Trophoblast cell (in vitro differentiated cells and primary cell): ENCODE results near the gene KDM1B.
"Not testable (repeated sequence)": the region's sequence is repeated elsewhere in the genome, so short reads cannot be mapped to it uniquely, and the experiment has no call there.

Source experiments
- DNase-seq, 2 donors: peaks; one replicate each; pipeline ENCODE4 v3.0.0-alpha.2; 2016
- H2AFZ ChIP-seq: 2 replicates; pipeline ENCODE4 v1.6.1; 2013; ENCODE audit warnings: low read length, moderate library complexity, mild to moderate bottlenecking; ENCODE audit not compliant: insufficient read depth, poor library complexity
- H2AK5ac ChIP-seq: 2 replicates; pipeline ENCODE4 v1.6.1; 2013; ENCODE audit warnings: mild to moderate bottlenecking, low read length
- H2BK120ac ChIP-seq: 2 replicates; pipeline ENCODE4 v1.6.1; 2013; ENCODE audit warnings: low read length, mild to moderate bottlenecking, moderate library complexity; ENCODE audit not compliant: insufficient read depth, poor library complexity
- H2BK12ac ChIP-seq: 2 replicates; pipeline ENCODE4 v1.6.1; 2013; ENCODE audit warnings: mild to moderate bottlenecking, low read length, moderate library complexity
- H2BK5ac ChIP-seq: 2 replicates; pipeline ENCODE4 v1.6.1; 2013; ENCODE audit warnings: low read length, low read depth, moderate library complexity, mild to moderate bottlenecking; ENCODE audit not compliant: poor library complexity
- H3K14ac ChIP-seq: 2 replicates; pipeline ENCODE4 v1.6.1; 2013; ENCODE audit warnings: mild to moderate bottlenecking, low read length
- H3K18ac ChIP-seq: 2 replicates; pipeline ENCODE4 v1.6.1; 2013; ENCODE audit warnings: mild to moderate bottlenecking, low read length
- H3K23ac ChIP-seq: 2 replicates; pipeline ENCODE4 v1.6.1; 2013; ENCODE audit warnings: low read length
- H3K27ac ChIP-seq: 2 replicates; pipeline ENCODE4 v1.5.1; 2013; ENCODE audit warnings: low read depth, mild to moderate bottlenecking, inconsistent platforms, low read length, moderate library complexity
- H3K27me3 ChIP-seq: 2 replicates; pipeline ENCODE4 v1.6.1; 2013; ENCODE audit warnings: inconsistent platforms, mild to moderate bottlenecking, low read length, moderate library complexity; ENCODE audit not compliant: insufficient read depth
- H3K36me3 ChIP-seq, 2 experiments: 1 replicate in 1 of 2; 2 replicates in 1 of 2; pipeline ENCODE4 v1.6.1; 2013; ENCODE audit warnings: low read length in 2 of 2, mild to moderate bottlenecking in 2 of 2, moderate library complexity in 1 of 2; ENCODE audit not compliant: insufficient read depth in 2 of 2, control insufficient read depth in 1 of 2
- H3K4ac ChIP-seq: 2 replicates; pipeline ENCODE4 v1.6.1; 2013; ENCODE audit warnings: low read depth, mild to moderate bottlenecking, low read length, moderate library complexity
- H3K4me1 ChIP-seq, 2 experiments: 1 replicate in 1 of 2; 2 replicates in 1 of 2; pipeline ENCODE4 v1.6.1; 2013; ENCODE audit warnings: low read length in 2 of 2, mild to moderate bottlenecking in 2 of 2, moderate library complexity in 1 of 2; ENCODE audit not compliant: insufficient read depth in 2 of 2, control insufficient read depth in 1 of 2
- H3K4me2 ChIP-seq: 2 replicates; pipeline ENCODE4 v1.6.1; 2013; ENCODE audit warnings: inconsistent platforms, mild to moderate bottlenecking, low read length, moderate library complexity
- H3K4me3 ChIP-seq: 2 replicates; pipeline ENCODE4 v1.5.1; 2013; ENCODE audit warnings: mild to moderate bottlenecking, low read depth, low read length, inconsistent platforms
- H3K79me1 ChIP-seq: one replicate; pipeline ENCODE4 v1.6.1; 2013; ENCODE audit warnings: low read length
- H3K79me2 ChIP-seq: 2 replicates; pipeline ENCODE4 v1.6.1; 2013; ENCODE audit warnings: low read length, mild to moderate bottlenecking; ENCODE audit not compliant: control insufficient read depth, insufficient read depth, poor library complexity
- H3K9ac ChIP-seq: 2 replicates; pipeline ENCODE4 v1.6.1; 2013; ENCODE audit warnings: mild to moderate bottlenecking, low read length
- H3K9me3 ChIP-seq: 2 replicates; pipeline ENCODE4 v1.6.1; 2013; ENCODE audit warnings: low read depth, mild to moderate bottlenecking, control low read depth, inconsistent platforms, low read length; ENCODE audit not compliant: insufficient read depth
- H4K12ac ChIP-seq: 2 replicates; pipeline ENCODE4 v1.6.1; 2013; ENCODE audit warnings: low read depth, mild to moderate bottlenecking, low read length, moderate library complexity
- H4K8ac ChIP-seq: 2 replicates; pipeline ENCODE4 v1.6.1; 2013; ENCODE audit warnings: low read depth, mild to moderate bottlenecking, low read length, moderate library complexity
- H4K91ac ChIP-seq: one replicate; pipeline ENCODE4 v1.6.1; 2013; ENCODE audit warnings: low read depth, mild to moderate bottlenecking, low read length, moderate library complexity
- WGBS: extraction: QIAGEN DNeasy Blood & Tissue Kit; methylation state at CpG from one replicate; pipeline ENCODE4 v1.1.7; 2013; ENCODE audit warnings: missing lambda C conversion rate; ENCODE audit not compliant: insufficient read length, insufficient coverage; ENCODE audit errors: extremely low coverage; 5-methylcytosine and 5-hydroxymethylcytosine counted together

KDM1B gene

DNA sequence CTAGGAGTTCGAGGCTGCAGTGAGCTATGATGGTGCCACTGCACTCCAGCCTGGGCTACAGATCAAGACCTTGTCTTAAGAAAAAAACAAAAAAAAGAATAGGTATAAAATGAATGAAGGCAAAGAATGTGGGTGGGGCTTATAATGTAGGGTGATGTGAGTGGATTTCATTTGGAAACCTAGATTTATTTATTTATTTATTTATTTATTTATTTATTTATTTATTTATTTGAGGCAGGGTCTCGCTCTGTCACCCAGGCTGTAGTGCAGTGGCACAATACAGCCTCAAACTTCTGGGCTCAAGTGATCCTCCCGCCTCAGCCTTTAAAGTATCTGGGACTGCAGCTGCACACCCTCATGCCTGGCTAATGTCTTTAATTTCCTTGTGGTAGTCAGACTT, 3.8 kb upstream of the KDM1B start:
- not testable (repeated sequence) for H3K79me2 ChIP-seq, H2AK5ac ChIP-seq, H3K4me1 ChIP-seq, H3K9ac ChIP-seq, H2BK5ac ChIP-seq, H3K4me2 ChIP-seq, H3K23ac ChIP-seq, H3K36me3 ChIP-seq, H3K27me3 ChIP-seq, H3K18ac ChIP-seq, DNase-seq, H2BK120ac ChIP-seq, H3K79me1 ChIP-seq, H3K27ac ChIP-seq, H4K8ac ChIP-seq, H4K12ac ChIP-seq, H2AFZ ChIP-seq, H3K9me3 ChIP-seq, H3K14ac ChIP-seq, H3K4ac ChIP-seq, H4K91ac ChIP-seq, H2BK12ac ChIP-seq, H3K4me3 ChIP-seq
- no CpG with 5 or more reads among the region's 3 CpGs for WGBS

DNA sequence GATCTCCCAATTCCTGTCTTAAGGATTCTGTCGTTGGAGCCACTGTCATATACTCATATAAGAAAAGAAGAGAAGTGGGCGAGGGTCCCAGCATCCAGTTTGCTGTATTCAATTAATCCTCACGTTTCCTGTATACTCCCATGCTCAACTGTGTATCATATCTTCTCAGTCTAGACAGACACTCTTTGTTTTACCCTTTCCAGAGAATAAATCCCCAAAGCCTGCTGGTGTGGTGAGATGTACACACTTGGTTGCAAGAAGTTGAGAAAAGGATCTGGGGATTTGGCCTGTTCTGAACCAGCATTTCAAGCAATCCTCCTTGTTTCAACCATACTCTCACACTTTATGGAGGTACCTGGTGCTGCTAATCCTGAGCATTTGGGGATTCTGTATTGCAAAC, 3.4 kb upstream of the KDM1B start:
- Histone ChIP-seq H3K27ac (no peak overlapping the region), H3K27me3 (no peaks in the 10 kb centered on the region), H2BK12ac (no peak overlapping the region), H3K4ac (no peak overlapping the region), H2AFZ (no peak overlapping the region), H2AK5ac (no peak overlapping the region), H2BK120ac (no peak overlapping the region), H3K79me2 (peaks cover 5% of the 10 kb centered on the region), H3K18ac (no peak overlapping the region), H3K9ac (no peak overlapping the region), H3K4me1 (peaks cover 3 to 8% of the 10 kb centered on the region in 2 experiments), H3K79me1 (peaks cover 9% of the 10 kb centered on the region), H3K4me3 (no peak overlapping the region), H3K36me3 (no peaks in the 10 kb centered on the region), H3K9me3 (no peaks in the 10 kb centered on the region), H2BK5ac (no peak overlapping the region), H4K91ac (no peak overlapping the region), H3K4me2 (peak overlapping the region; percentile 6), H4K8ac (no peak overlapping the region), H3K14ac (no peak overlapping the region), H3K23ac (no peak overlapping the region), H4K12ac (no peak overlapping the region)
- DNase-seq, result no peak
- WGBS, result no CpG with 5 or more reads among the region's 3 CpGs

DNA sequence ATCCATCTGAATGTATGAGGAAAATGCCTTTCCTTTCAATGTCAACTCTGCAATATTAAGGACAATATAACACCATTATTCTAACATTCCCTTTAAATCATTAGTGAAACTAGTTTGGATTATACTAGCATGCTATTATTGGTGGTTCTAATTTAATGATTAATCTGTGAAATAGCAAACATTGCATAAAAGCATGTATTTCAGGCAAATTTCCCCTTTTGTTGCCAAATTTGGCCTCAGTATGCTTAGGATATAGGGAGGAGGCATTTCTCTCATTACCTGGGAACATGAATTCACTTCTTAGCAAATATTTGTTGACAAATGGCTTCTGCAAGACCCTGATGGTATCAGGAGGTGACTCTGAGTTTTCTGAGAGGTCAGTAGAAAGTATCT, 1.9 kb upstream of the KDM1B start:
- H3K36me3 ChIP-seq, result no peaks in the 10 kb centered on the region
- H3K4me3 ChIP-seq, result no peak overlapping the region
- no peak overlapping the region for H2AFZ ChIP-seq
- no peak overlapping the region for H2BK5ac ChIP-seq
- H2BK12ac ChIP-seq, result no peak overlapping the region
- no peaks in the 10 kb centered on the region for H3K27me3 ChIP-seq
- DNase-seq, result no peak
- H3K4me2 ChIP-seq, result no peak overlapping the region
- H4K12ac ChIP-seq, result no peak overlapping the region
- H3K79me2 ChIP-seq, result peaks cover 5% of the 10 kb centered on the region
- no peak overlapping the region for H3K14ac ChIP-seq
- H3K18ac ChIP-seq, result no peak overlapping the region
- no peak overlapping the region for H2BK120ac ChIP-seq
- H4K8ac ChIP-seq, result no peak overlapping the region
- H3K79me1 ChIP-seq, result peaks cover 9% of the 10 kb centered on the region
- no peaks in the 10 kb centered on the region for H3K9me3 ChIP-seq
- H3K4me1 ChIP-seq, result peaks cover 3 to 6% of the 10 kb centered on the region in 2 experiments
- H4K91ac ChIP-seq, result no peak overlapping the region
- H3K4ac ChIP-seq, result no peak overlapping the region
- no peak overlapping the region for H2AK5ac ChIP-seq
- no peak overlapping the region for H3K9ac ChIP-seq
- no peak overlapping the region for H3K27ac ChIP-seq
- no peak overlapping the region for H3K23ac ChIP-seq

DNA sequence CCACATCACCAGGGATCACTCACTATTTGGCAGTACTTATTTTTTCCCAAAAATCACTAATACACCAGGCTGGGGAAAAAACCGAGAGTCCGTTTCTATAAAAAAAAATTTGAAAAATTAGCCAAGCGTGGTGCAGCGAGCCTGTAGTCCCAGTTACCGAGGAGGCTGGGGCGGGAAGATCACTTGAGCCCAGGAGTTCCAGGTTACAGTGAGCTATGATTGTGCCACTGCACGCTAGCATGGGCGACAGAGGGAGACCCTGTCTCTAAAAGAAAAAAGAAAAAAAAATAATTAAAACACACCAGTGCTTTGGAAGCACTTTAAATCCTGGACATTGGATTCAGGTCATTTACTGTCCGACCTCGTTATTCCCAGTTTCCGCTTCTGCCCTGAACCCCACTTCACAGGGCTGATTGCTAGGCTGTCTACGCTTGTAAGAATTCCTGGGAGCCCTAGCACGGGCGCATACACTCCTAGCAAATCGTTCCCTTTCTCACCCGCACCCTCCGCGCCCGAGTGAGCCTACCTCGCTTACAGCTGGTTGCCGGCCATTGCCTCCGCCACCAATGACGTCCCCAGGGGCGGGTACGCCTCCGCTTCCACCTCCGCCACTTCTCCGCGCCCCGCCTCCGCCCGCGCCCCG, 594 bp upstream of the KDM1B start, which contains the start of gene TPMT:
Gene TPMT, minus strand, starts transcription at position 571 of the 643 bp plus-strand sequence. CDS start 5,950 bp downstream, outside the sequence.
- Histone ChIP-seq H3K18ac (peak within 1 kb of the TSS; percentile 86), H2BK12ac (peak within 1 kb of the TSS; percentile 32), H3K4me2 (peak within 1 kb of the TSS; percentile 93), H3K27me3 (no peaks in the 10 kb centered on the region), H3K9ac (peak within 1 kb of the TSS; percentile 45), H3K27ac (peak within 1 kb of the TSS; percentile 58), H3K4me3 (peak within 1 kb of the TSS; percentile 84), H2AFZ (peak within 1 kb of the TSS; percentile 98), H3K36me3 (no peaks in the 10 kb centered on the region), H3K4ac (peak within 1 kb of the TSS; percentile 34), H3K23ac (no peak within 1 kb of the TSS), H3K9me3 (no peaks in the 10 kb centered on the region), H2BK5ac (peak within 1 kb of the TSS; percentile 90), H3K79me2 (peaks cover 5% of the 10 kb centered on the region), H3K14ac (peak within 1 kb of the TSS; percentile 93), H4K91ac (peak within 1 kb of the TSS; percentile 89), H2BK120ac (peak within 1 kb of the TSS; percentile 73), H2AK5ac (no peak within 1 kb of the TSS), H3K79me1 (peaks cover 9% of the 10 kb centered on the region), H4K8ac (peak within 1 kb of the TSS; percentile 91), H3K4me1 (peaks cover 3 to 6% of the 10 kb centered on the region in 2 experiments), H4K12ac (peak within 1 kb of the TSS; percentile 86)
- peak in 1 of 2 donors; percentile 28 for DNase-seq
- WGBS, result no CpG with 5 or more reads among the region's 34 CpGs
